Measurements from ENCODE around the gene RAB40A.

- TF ChIP-seq, protein P1, sequence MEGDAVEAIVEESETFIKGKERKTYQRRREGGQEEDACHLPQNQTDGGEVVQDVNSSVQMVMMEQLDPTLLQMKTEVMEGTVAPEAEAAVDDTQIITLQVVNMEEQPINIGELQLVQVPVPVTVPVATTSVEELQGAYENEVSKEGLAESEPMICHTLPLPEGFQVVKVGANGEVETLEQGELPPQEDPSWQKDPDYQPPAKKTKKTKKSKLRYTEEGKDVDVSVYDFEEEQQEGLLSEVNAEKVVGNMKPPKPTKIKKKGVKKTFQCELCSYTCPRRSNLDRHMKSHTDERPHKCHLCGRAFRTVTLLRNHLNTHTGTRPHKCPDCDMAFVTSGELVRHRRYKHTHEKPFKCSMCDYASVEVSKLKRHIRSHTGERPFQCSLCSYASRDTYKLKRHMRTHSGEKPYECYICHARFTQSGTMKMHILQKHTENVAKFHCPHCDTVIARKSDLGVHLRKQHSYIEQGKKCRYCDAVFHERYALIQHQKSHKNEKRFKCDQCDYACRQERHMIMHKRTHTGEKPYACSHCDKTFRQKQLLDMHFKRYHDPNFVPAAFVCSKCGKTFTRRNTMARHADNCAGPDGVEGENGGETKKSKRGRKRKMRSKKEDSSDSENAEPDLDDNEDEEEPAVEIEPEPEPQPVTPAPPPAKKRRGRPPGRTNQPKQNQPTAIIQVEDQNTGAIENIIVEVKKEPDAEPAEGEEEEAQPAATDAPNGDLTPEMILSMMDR (conservative IDR thresholded peaks at IDR 0.05; ENCODE audit: low read length): no peak
- no peak for TF ChIP-seq EZH2phosphoT487 (IDR thresholded peaks at IDR 0.05; ENCODE audit: borderline replicate concordance, low read depth, low read length)
Observed at GRCh38 chrX:103565752-103566151, 46.5 kb upstream of the RAB40A start.
